ENCODE data around the gene NFIC. TPM values are rescaled to one million over a fixed set of nuclear protein-coding genes. Genes with fewer than 3 reads are reported as not detected.
"Not testable (repeated sequence)": the region's sequence is repeated elsewhere in the genome, so short reads cannot be mapped to it uniquely, and the experiment has no call there.

NFIC gene
- total RNA-seq, 1 experiment from 2014 or later = 75.6 TPM

GRCh38 chr19:3423183-3423829, 56.9 kb downstream of the NFIC start:
- BruUV-seq (replicated peaks) = no TSS peak
- no peak for TF ChIP-seq CTCF (conservative IDR thresholded peaks at IDR 0.05)
- TF ChIP-seq EZH2 (IDR thresholded peaks at IDR 0.05; ENCODE audit: low read depth) = no peak
- DNase-seq = no peak
- Histone ChIP-seq H2AFZ (no peak overlapping the region), H3K4me2 (no peak overlapping the region), H3K36me3 (ENCODE audit: low read depth) (no peaks in the 10 kb centered on the region), H3K27ac (no peak overlapping the region), H3K27me3 (ENCODE audit: insufficient read depth, low read depth) (no peaks in the 10 kb centered on the region), H3K79me2 (ENCODE audit: low read depth) (no peaks in the 10 kb centered on the region), H3K4me1 (replicated peaks; ENCODE audit: insufficient read depth) (no peaks in the 10 kb centered on the region), H3K9me3 (ENCODE audit: insufficient read depth, low read depth) (no peaks in the 10 kb centered on the region), H3K4me3 (no peak overlapping the region), H3K9me2 (ENCODE audit: insufficient read depth) (no peaks in the 10 kb centered on the region), H3F3A (ENCODE audit: insufficient read depth, low read depth) (no peaks in the 10 kb centered on the region; the same call in 1 of the 2 replicates), H4K20me1 (ENCODE audit: insufficient read depth) (peaks cover 7% of the 10 kb centered on the region; the same call in 1 of the 2 replicates)
- ChIA-PET CTCF (no interaction called here), POLR2A (ENCODE audit: unreplicated experiment) (no interaction called here)
- intact Hi-C loops (cut with micrococcal nuclease; ENCODE audit: unreplicated experiment) = no loop called here

- H3K79me2 ChIP-seq (ENCODE audit: low read depth) = no peaks in the 10 kb centered on the region
- H3K4me2 ChIP-seq = no peak overlapping the region
- TF ChIP-seq EZH2 (IDR thresholded peaks at IDR 0.05; ENCODE audit: low read depth) = no peak
- TF ChIP-seq CTCF (conservative IDR thresholded peaks at IDR 0.05) = no peak
- no TSS peak for BruUV-seq (replicated peaks)
- DNase-seq = no peak
- ChIA-PET CTCF (no interaction called here), POLR2A (ENCODE audit: unreplicated experiment) (interaction anchor here (0.6 kb wide), 1 partner anchor 35 kb away, joined by 28 read pairs; no protein-coding TSS in a partner anchor)
- H3K27ac ChIP-seq = no peak overlapping the region
- H4K20me1 ChIP-seq (ENCODE audit: insufficient read depth) = no peaks in the 10 kb centered on the region; the same call in 1 of the 2 replicates
- no peak overlapping the region for H2AFZ ChIP-seq
- no peaks in the 10 kb centered on the region for H3K36me3 ChIP-seq (ENCODE audit: low read depth)
- peaks cover 6% of the 10 kb centered on the region; the same call in 1 of the 2 replicates for H3F3A ChIP-seq (ENCODE audit: insufficient read depth, low read depth)
- intact Hi-C loops (cut with micrococcal nuclease; ENCODE audit: unreplicated experiment) = no loop called here
- no peak overlapping the region for H3K4me3 ChIP-seq
- H3K4me1 ChIP-seq (replicated peaks; ENCODE audit: insufficient read depth) = no peaks in the 10 kb centered on the region
- H3K9me2 ChIP-seq (ENCODE audit: insufficient read depth) = no peaks in the 10 kb centered on the region
- no peaks in the 10 kb centered on the region for H3K9me3 ChIP-seq (ENCODE audit: insufficient read depth, low read depth)
- H3K27me3 ChIP-seq (ENCODE audit: insufficient read depth, low read depth) = no peaks in the 10 kb centered on the region
Observed at GRCh38 chr19:3426433-3426832, 60.0 kb downstream of the NFIC start.

GRCh38 chr19:3430366-3430680, 63.9 kb downstream of the NFIC start:
- POLR2A ChIA-PET (ENCODE audit: unreplicated experiment); DNase-seq; H3K9me3 ChIP-seq (ENCODE audit: insufficient read depth, low read depth); H3K9me2 ChIP-seq (ENCODE audit: insufficient read depth); intact Hi-C loops (cut with micrococcal nuclease; ENCODE audit: unreplicated experiment); H3K27ac ChIP-seq; H3K36me3 ChIP-seq (ENCODE audit: low read depth); H3K4me1 ChIP-seq (replicated peaks; ENCODE audit: insufficient read depth); H4K20me1 ChIP-seq (ENCODE audit: insufficient read depth); H3K79me2 ChIP-seq (ENCODE audit: low read depth); CTCF ChIA-PET; H3K4me2 ChIP-seq; H2AFZ ChIP-seq; BruUV-seq (replicated peaks); H3K4me3 ChIP-seq; H3K27me3 ChIP-seq (ENCODE audit: insufficient read depth, low read depth): not testable (repeated sequence)
- H3F3A ChIP-seq (ENCODE audit: insufficient read depth, low read depth) = peaks cover 11% of the 10 kb centered on the region; the same call in 1 of the 2 replicates
